ENCODE data around the gene PEPD. TPM values are rescaled to one million over a fixed set of nuclear protein-coding genes. Genes with fewer than 3 reads are reported as not detected.

The PEPD gene
- total and polyA plus RNA-seq, 3 experiments from 2014 or later, result 47.9 to 109 (median 49.0) TPM

GRCh38 chr19:33502521-33502920, 19.1 kb downstream of the PEPD start:
- ChIA-PET POLR2A (no interaction called here), CTCF (no interaction called here)
- H3K27ac Mint-ChIP-seq, result peak overlapping the region in 1 of 8 donors; percentile 29
- H3K4me1 ChIP-seq (ENCODE audit: insufficient read depth, low read length), result no peaks in the 10 kb centered on the region
- H3K27me3 Mint-ChIP-seq, result no peaks in the 10 kb centered on the region
- peaks cover 0 to 4% (median 0%) of the 10 kb centered on the region in 3 donors for H3K4me1 Mint-ChIP-seq
- H3K9me3 Mint-ChIP-seq, result no peaks in the 10 kb centered on the region
- H3K27me3 ChIP-seq (ENCODE audit: insufficient read depth, low read length, poor library complexity, severe bottlenecking), result no peaks in the 10 kb centered on the region
- H3K36me3 ChIP-seq (ENCODE audit: insufficient read depth, low read length), result no peaks in the 10 kb centered on the region
- H3K9me3 ChIP-seq (ENCODE audit: low read length), result no peaks in the 10 kb centered on the region
- peaks cover 0 to 45% (median 5%) of the 10 kb centered on the region in 3 donors for H3K36me3 Mint-ChIP-seq
- peak in 1 of 5 donors; percentile 1 for DNase-seq
- no peak overlapping the region for H3K27ac ChIP-seq (ENCODE audit: low read depth, low read length)
- H3K4me3 Mint-ChIP-seq, result no peak overlapping the region
- H3K4me3 ChIP-seq (ENCODE audit: low read length), result no peak overlapping the region

- CTCF ChIA-PET, result no interaction called here
These were observed 19.8 kb downstream of the PEPD start for GRCh38 chr19:33501693-33502356.

GRCh38 chr19:33500991-33501390, 20.6 kb downstream of the PEPD start:
- CTCF ChIA-PET, result no interaction called here
- Mint-ChIP-seq H3K4me3 (no peak overlapping the region), H3K27me3 (no peaks in the 10 kb centered on the region), H3K27ac (peak overlapping the region in 2 of 8 donors; percentile 35 to 83), H3K36me3 (peaks cover 0 to 52% (median 5%) of the 10 kb centered on the region in 3 donors), H3K9me3 (no peaks in the 10 kb centered on the region), H3K4me1 (no peaks in the 10 kb centered on the region)
- Histone ChIP-seq H3K4me3 (ENCODE audit: low read length) (no peak overlapping the region), H3K9me3 (ENCODE audit: low read length) (no peaks in the 10 kb centered on the region), H3K27ac (ENCODE audit: low read depth, low read length) (no peak overlapping the region), H3K4me1 (ENCODE audit: insufficient read depth, low read length) (no peaks in the 10 kb centered on the region), H3K27me3 (ENCODE audit: insufficient read depth, low read length, poor library complexity, severe bottlenecking) (no peaks in the 10 kb centered on the region), H3K36me3 (ENCODE audit: insufficient read depth, low read length) (no peaks in the 10 kb centered on the region)
- no peak for DNase-seq
- POLR2A ChIA-PET, result no interaction called here

More at GRCh38 chr19:33501693-33502356, 19.8 kb downstream of the PEPD start:
- no peak overlapping the region for H3K27ac ChIP-seq (ENCODE audit: low read depth, low read length)
- DNase-seq, result no peak
- Mint-ChIP-seq H3K27me3 (no peaks in the 10 kb centered on the region), H3K27ac (peak overlapping the region in 3 of 8 donors; percentile 17 to 54 (median 21)), H3K4me3 (no peak overlapping the region), H3K4me1 (peaks cover 0 to 2% (median 0%) of the 10 kb centered on the region in 3 donors), H3K36me3 (peaks cover 0 to 47% (median 5%) of the 10 kb centered on the region in 3 donors), H3K9me3 (no peaks in the 10 kb centered on the region)
- H3K27me3 ChIP-seq (ENCODE audit: insufficient read depth, low read length, poor library complexity, severe bottlenecking), result no peaks in the 10 kb centered on the region
- H3K4me3 ChIP-seq (ENCODE audit: low read length), result no peak overlapping the region
- no peaks in the 10 kb centered on the region for H3K9me3 ChIP-seq (ENCODE audit: low read length)
- no peaks in the 10 kb centered on the region for H3K36me3 ChIP-seq (ENCODE audit: insufficient read depth, low read length)
- POLR2A ChIA-PET, result no interaction called here
- no peaks in the 10 kb centered on the region for H3K4me1 ChIP-seq (ENCODE audit: insufficient read depth, low read length)

GRCh38 chr19:33500586-33500985, 21.0 kb downstream of the PEPD start:
- ChIA-PET POLR2A (no interaction called here), CTCF (no interaction called here)
- Histone ChIP-seq H3K4me3 (ENCODE audit: low read length) (no peak overlapping the region), H3K27ac (ENCODE audit: low read depth, low read length) (no peak overlapping the region), H3K36me3 (ENCODE audit: insufficient read depth, low read length) (no peaks in the 10 kb centered on the region), H3K27me3 (ENCODE audit: insufficient read depth, low read length, poor library complexity, severe bottlenecking) (no peaks in the 10 kb centered on the region), H3K4me1 (ENCODE audit: insufficient read depth, low read length) (no peaks in the 10 kb centered on the region), H3K9me3 (ENCODE audit: low read length) (no peaks in the 10 kb centered on the region)
- no peak overlapping the region for H3K4me3 Mint-ChIP-seq
- no peaks in the 10 kb centered on the region for H3K4me1 Mint-ChIP-seq
- H3K27ac Mint-ChIP-seq, result peak overlapping the region in 1 of 8 donors; percentile 35
- peaks cover 0 to 53% (median 5%) of the 10 kb centered on the region in 3 donors for H3K36me3 Mint-ChIP-seq
- no peaks in the 10 kb centered on the region for H3K9me3 Mint-ChIP-seq
- no peak for DNase-seq
- no peaks in the 10 kb centered on the region for H3K27me3 Mint-ChIP-seq

GRCh38 chr19:33499671-33500506, 21.7 kb downstream of the PEPD start:
- POLR2A ChIA-PET, result no interaction called here
- no peak for DNase-seq
- no peaks in the 10 kb centered on the region for H3K27me3 Mint-ChIP-seq
- H3K27me3 ChIP-seq (ENCODE audit: insufficient read depth, low read length, poor library complexity, severe bottlenecking), result no peaks in the 10 kb centered on the region
- CTCF ChIA-PET, result no interaction called here
- H3K27ac ChIP-seq (ENCODE audit: low read depth, low read length), result no peak overlapping the region
- H3K4me3 Mint-ChIP-seq, result no peak overlapping the region
- H3K36me3 Mint-ChIP-seq, result peaks cover 0 to 52% (median 5%) of the 10 kb centered on the region in 3 donors
- H3K9me3 Mint-ChIP-seq, result no peaks in the 10 kb centered on the region
- no peaks in the 10 kb centered on the region for H3K36me3 ChIP-seq (ENCODE audit: insufficient read depth, low read length)
- H3K4me1 ChIP-seq (ENCODE audit: insufficient read depth, low read length), result no peaks in the 10 kb centered on the region
- H3K27ac Mint-ChIP-seq, result no peak overlapping the region
- no peak overlapping the region for H3K4me3 ChIP-seq (ENCODE audit: low read length)
- no peaks in the 10 kb centered on the region for H3K9me3 ChIP-seq (ENCODE audit: low read length)
- no peaks in the 10 kb centered on the region for H3K4me1 Mint-ChIP-seq

GRCh38 chr19:33499248-33499647, 22.3 kb downstream of the PEPD start:
- Mint-ChIP-seq H3K36me3 (peaks cover 0 to 54% (median 7%) of the 10 kb centered on the region in 3 donors), H3K27ac (no peak overlapping the region), H3K27me3 (no peaks in the 10 kb centered on the region), H3K9me3 (no peaks in the 10 kb centered on the region), H3K4me1 (no peaks in the 10 kb centered on the region), H3K4me3 (no peak overlapping the region)
- H3K27ac ChIP-seq (ENCODE audit: low read depth, low read length), result no peak overlapping the region
- no peaks in the 10 kb centered on the region for H3K27me3 ChIP-seq (ENCODE audit: insufficient read depth, low read length, poor library complexity, severe bottlenecking)
- no peaks in the 10 kb centered on the region for H3K4me1 ChIP-seq (ENCODE audit: insufficient read depth, low read length)
- H3K36me3 ChIP-seq (ENCODE audit: insufficient read depth, low read length), result no peaks in the 10 kb centered on the region
- H3K9me3 ChIP-seq (ENCODE audit: low read length), result no peaks in the 10 kb centered on the region
- ChIA-PET POLR2A (no interaction called here), CTCF (no interaction called here)
- peak in 1 of 5 donors; percentile 17 for DNase-seq
- H3K4me3 ChIP-seq (ENCODE audit: low read length), result no peak overlapping the region

- no peaks in the 10 kb centered on the region for H3K9me3 ChIP-seq (ENCODE audit: low read length)
- POLR2A ChIA-PET, result no interaction called here
- H3K27ac ChIP-seq (ENCODE audit: low read depth, low read length), result no peak overlapping the region
- H3K4me1 ChIP-seq (ENCODE audit: insufficient read depth, low read length), result no peaks in the 10 kb centered on the region
- H3K27me3 ChIP-seq (ENCODE audit: insufficient read depth, low read length, poor library complexity, severe bottlenecking), result no peaks in the 10 kb centered on the region
- H3K4me3 ChIP-seq (ENCODE audit: low read length), result no peak overlapping the region
- Mint-ChIP-seq H3K4me3 (no peak overlapping the region), H3K36me3 (peaks cover 0 to 51% (median 7%) of the 10 kb centered on the region in 3 donors), H3K27ac (no peak overlapping the region), H3K27me3 (no peaks in the 10 kb centered on the region), H3K9me3 (no peaks in the 10 kb centered on the region), H3K4me1 (no peaks in the 10 kb centered on the region)
- DNase-seq, result peak in 1 of 5 donors; percentile 3
- CTCF ChIA-PET, result no interaction called here
- no peaks in the 10 kb centered on the region for H3K36me3 ChIP-seq (ENCODE audit: insufficient read depth, low read length)
These were observed 23.1 kb downstream of the PEPD start for GRCh38 chr19:33498391-33499000.

- H3K36me3 Mint-ChIP-seq, result peaks cover 0 to 52% (median 7%) of the 10 kb centered on the region in 3 donors
- DNase-seq, result no peak
- H3K9me3 ChIP-seq (ENCODE audit: low read length), result no peaks in the 10 kb centered on the region
- H3K4me1 ChIP-seq (ENCODE audit: insufficient read depth, low read length), result no peaks in the 10 kb centered on the region
- CTCF ChIA-PET, result no interaction called here
- no peak overlapping the region for H3K27ac ChIP-seq (ENCODE audit: low read depth, low read length)
- no peak overlapping the region for H3K4me3 ChIP-seq (ENCODE audit: low read length)
- H3K27ac Mint-ChIP-seq, result no peak overlapping the region
- no peaks in the 10 kb centered on the region for H3K27me3 ChIP-seq (ENCODE audit: insufficient read depth, low read length, poor library complexity, severe bottlenecking)
- H3K9me3 Mint-ChIP-seq, result no peaks in the 10 kb centered on the region
- POLR2A ChIA-PET, result no interaction called here
- H3K4me1 Mint-ChIP-seq, result no peaks in the 10 kb centered on the region
- H3K4me3 Mint-ChIP-seq, result no peak overlapping the region
- no peaks in the 10 kb centered on the region for H3K36me3 ChIP-seq (ENCODE audit: insufficient read depth, low read length)
- no peaks in the 10 kb centered on the region for H3K27me3 Mint-ChIP-seq
These were observed 23.8 kb downstream of the PEPD start for GRCh38 chr19:33497778-33498175.
